Activated T-cell treated with anti-CD3 and anti-CD28 coated beads for 24 hours (primary cell): ENCODE measurements around the gene RPLP1.
A peak's percentile ranks its signal among the peaks of the same experiment; 100 is the strongest.

Experiments
- DNase-seq: peaks from one replicate; pipeline ENCODE4 v3.0.0-alpha.2; 2020; ENCODE audit warnings: low read depth

RPLP1 gene

GRCh38 chr15:69469467-69470201 is 17.0 kb downstream of the RPLP1 start:
- DNase-seq = no peak

- no peak for DNase-seq
Observed at GRCh38 chr15:69472046-69472445, 19.4 kb downstream of the RPLP1 start.

- no peak for DNase-seq
Observed at GRCh38 chr15:69472562-69472961, 19.9 kb downstream of the RPLP1 start.

GRCh38 chr15:69474291-69474690 is 21.7 kb downstream of the RPLP1 start:
- no peak for DNase-seq

GRCh38 chr15:69474846-69475455 is 22.3 kb downstream of the RPLP1 start:
- no peak for DNase-seq

- peak; percentile 65 for DNase-seq
Observed at GRCh38 chr15:69475769-69476358, 23.2 kb downstream of the RPLP1 start.

- no peak for DNase-seq
Observed at GRCh38 chr15:69476704-69477473, 24.3 kb downstream of the RPLP1 start.

- DNase-seq = no peak
Observed at GRCh38 chr15:69478259-69478781, 25.7 kb downstream of the RPLP1 start.

GRCh38 chr15:69479081-69479480 is 26.5 kb downstream of the RPLP1 start:
- DNase-seq = no peak

- no peak for DNase-seq
Observed at GRCh38 chr15:69479971-69480370, 27.4 kb downstream of the RPLP1 start.

GRCh38 chr15:69480932-69481331 is 28.3 kb downstream of the RPLP1 start:
- DNase-seq = no peak

- DNase-seq = no peak
Observed at GRCh38 chr15:69482686-69483256, 30.2 kb downstream of the RPLP1 start.

- DNase-seq = no peak
Observed at GRCh38 chr15:69484837-69485236, 32.2 kb downstream of the RPLP1 start.

- no peak for DNase-seq
Observed at GRCh38 chr15:69486481-69487110, 34.0 kb downstream of the RPLP1 start.

- DNase-seq = no peak
Observed at GRCh38 chr15:69489073-69489571, 36.5 kb downstream of the RPLP1 start.

GRCh38 chr15:69490356-69491037 is 37.9 kb downstream of the RPLP1 start:
- DNase-seq = no peak

- DNase-seq = no peak
Observed at GRCh38 chr15:69491038-69491505, 38.5 kb downstream of the RPLP1 start.

- DNase-seq = no peak
Observed at GRCh38 chr15:69493406-69493805, 40.8 kb downstream of the RPLP1 start.

- DNase-seq = no peak
Observed at GRCh38 chr15:69496001-69496400, 43.4 kb downstream of the RPLP1 start.

GRCh38 chr15:69497076-69497475 is 44.5 kb downstream of the RPLP1 start:
- no peak for DNase-seq

GRCh38 chr15:69497667-69498066 is 45.0 kb downstream of the RPLP1 start:
- no peak for DNase-seq
